Medulla oblongata (tissue), 1 donor: ENCODE data around the gene EXOC4.

Experiments
- DNase-seq: peaks from one replicate; pipeline ENCODE4 v3.0.0-alpha.2; 2015; ENCODE audit errors: extremely low spot score

The EXOC4 gene

GRCh38 chr7:133704453-133704852 is 451.6 kb downstream of the EXOC4 start:
- DNase-seq = no peak

GRCh38 chr7:133705596-133705995 is 452.7 kb downstream of the EXOC4 start:
- DNase-seq = no peak

GRCh38 chr7:133706016-133706415 is 453.1 kb downstream of the EXOC4 start:
- DNase-seq = no peak

GRCh38 chr7:133709036-133709880 is 456.4 kb downstream of the EXOC4 start:
- DNase-seq = no peak

GRCh38 chr7:133712544-133712943 is 459.7 kb downstream of the EXOC4 start:
- no peak for DNase-seq

- no peak for DNase-seq
Observed at GRCh38 chr7:133714654-133715053, 461.8 kb downstream of the EXOC4 start.

- DNase-seq = no peak
Observed at GRCh38 chr7:133718131-133718530, 465.3 kb downstream of the EXOC4 start.

- no peak for DNase-seq
Observed at GRCh38 chr7:133723044-133723443, 470.2 kb downstream of the EXOC4 start.

GRCh38 chr7:133724148-133724547 is 471.3 kb downstream of the EXOC4 start:
- no peak for DNase-seq

GRCh38 chr7:133724694-133725093 is 471.8 kb downstream of the EXOC4 start:
- DNase-seq = no peak

- DNase-seq = no peak
Observed at GRCh38 chr7:133727476-133728214, 474.8 kb downstream of the EXOC4 start.

- DNase-seq = no peak
Observed at GRCh38 chr7:133730360-133730759, 477.5 kb downstream of the EXOC4 start.

GRCh38 chr7:133733401-133733800 is 480.5 kb downstream of the EXOC4 start:
- no peak for DNase-seq

GRCh38 chr7:133735222-133735621 is 482.3 kb downstream of the EXOC4 start:
- DNase-seq = no peak

- DNase-seq = no peak
Observed at GRCh38 chr7:133739817-133740216, 486.9 kb downstream of the EXOC4 start.

- DNase-seq = no peak
Observed at GRCh38 chr7:133741078-133741477, 488.2 kb downstream of the EXOC4 start.

- no peak for DNase-seq
Observed at GRCh38 chr7:133741703-133742102, 488.8 kb downstream of the EXOC4 start.

- DNase-seq = peak; percentile 28
Observed at GRCh38 chr7:133742709-133743538, 490.0 kb downstream of the EXOC4 start.

GRCh38 chr7:133744451-133744850 is 491.6 kb downstream of the EXOC4 start:
- DNase-seq = no peak

GRCh38 chr7:133746305-133746704 is 493.4 kb downstream of the EXOC4 start:
- DNase-seq = no peak

GRCh38 chr7:133746847-133747246 is 494.0 kb downstream of the EXOC4 start:
- DNase-seq = no peak
